ENCODE data around the gene LIME1. TPM values are rescaled to one million over a fixed set of nuclear protein-coding genes. Genes with fewer than 3 reads are reported as not detected.

The LIME1 gene
- total RNA-seq, 1 donor: 2.9 TPM

- Histone ChIP-seq H3K9me3 (ENCODE audit: low read depth, low read length) (no peaks in the 10 kb centered on the region), H3K27me3 (ENCODE audit: insufficient read depth, low read length) (no peaks in the 10 kb centered on the region), H3K4me1 (ENCODE audit: insufficient read depth, low read length) (no peaks in the 10 kb centered on the region), H3K36me3 (ENCODE audit: insufficient read depth, low read length) (no peaks in the 10 kb centered on the region), H2AFZ (ENCODE audit: low read length) (no peak overlapping the region), H3K4me2 (ENCODE audit: insufficient read depth, low read length) (no peak overlapping the region), H3K79me2 (ENCODE audit: insufficient read depth, low read length) (no peaks in the 10 kb centered on the region), H3K4me3 (ENCODE audit: insufficient read depth, low read length) (no peak overlapping the region), H4K20me1 (ENCODE audit: insufficient read depth, low read length) (no peaks in the 10 kb centered on the region), H3K27ac (ENCODE audit: low read depth, low read length) (no peak overlapping the region)
- DNase-seq (ENCODE audit: insufficient read length, low spot score, missing footprints): peak; percentile 80
- no peak for TF ChIP-seq CTCF (IDR thresholded peaks at IDR 0.05; ENCODE audit: extremely low read depth, low read depth, low read length)
Measured at GRCh38 chr20:63754008-63754407, 17.5 kb downstream of the LIME1 start.

DNA sequence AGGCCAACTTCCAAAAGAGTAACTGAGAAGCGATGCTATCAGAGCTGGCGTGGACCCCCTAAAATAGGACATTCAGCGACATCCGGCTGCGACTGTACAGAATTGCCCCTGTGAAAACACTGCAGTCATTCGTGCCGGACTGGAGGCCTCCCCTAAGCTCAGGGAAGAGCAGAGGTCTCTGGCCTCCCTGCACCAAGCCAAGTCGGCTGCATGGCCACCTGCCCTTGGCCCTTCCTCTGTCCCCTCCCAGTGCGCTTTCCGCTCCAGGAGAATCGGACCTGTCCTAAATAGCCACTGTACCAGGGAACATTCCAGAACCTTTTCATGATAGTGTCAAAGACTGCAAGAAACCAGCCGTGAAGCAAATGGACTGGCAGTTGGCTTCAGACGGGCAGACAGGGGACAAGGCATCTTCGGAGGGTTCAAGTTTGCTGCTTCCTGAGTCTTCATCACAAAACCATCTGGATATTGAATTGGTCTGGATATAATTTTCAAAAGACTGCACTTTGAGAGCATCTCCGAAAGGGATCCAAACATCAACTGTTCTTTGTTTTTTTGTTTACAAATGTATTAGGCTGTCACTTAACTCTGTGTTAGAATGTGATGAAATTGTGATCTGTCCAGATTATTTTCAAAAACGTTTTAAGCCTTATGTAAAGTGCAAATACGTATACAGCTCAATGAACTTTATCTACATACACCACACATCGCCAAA lies 19.6 kb downstream of the LIME1 start:
- Histone ChIP-seq H3K9me3 (ENCODE audit: low read depth, low read length) (no peaks in the 10 kb centered on the region), H3K79me2 (ENCODE audit: insufficient read depth, low read length) (no peaks in the 10 kb centered on the region), H3K4me1 (ENCODE audit: insufficient read depth, low read length) (no peaks in the 10 kb centered on the region), H2AFZ (ENCODE audit: low read length) (no peak overlapping the region), H3K27ac (ENCODE audit: low read depth, low read length) (no peak overlapping the region), H3K4me2 (ENCODE audit: insufficient read depth, low read length) (no peak overlapping the region), H3K36me3 (ENCODE audit: insufficient read depth, low read length) (no peaks in the 10 kb centered on the region), H3K4me3 (ENCODE audit: insufficient read depth, low read length) (no peak overlapping the region), H3K27me3 (ENCODE audit: insufficient read depth, low read length) (no peaks in the 10 kb centered on the region), H4K20me1 (ENCODE audit: insufficient read depth, low read length) (no peaks in the 10 kb centered on the region)
- TF ChIP-seq CTCF (IDR thresholded peaks at IDR 0.05; ENCODE audit: extremely low read depth, low read depth, low read length): no peak
- DNase-seq (ENCODE audit: insufficient read length, low spot score, missing footprints): peak; percentile 79

GRCh38 chr20:63756648-63756991 lies 20.2 kb downstream of the LIME1 start:
- TF ChIP-seq CTCF (IDR thresholded peaks at IDR 0.05; ENCODE audit: extremely low read depth, low read depth, low read length): no peak
- no peaks in the 10 kb centered on the region for H3K79me2 ChIP-seq (ENCODE audit: insufficient read depth, low read length)
- H3K4me2 ChIP-seq (ENCODE audit: insufficient read depth, low read length): no peak overlapping the region
- no peaks in the 10 kb centered on the region for H3K36me3 ChIP-seq (ENCODE audit: insufficient read depth, low read length)
- DNase-seq (ENCODE audit: insufficient read length, low spot score, missing footprints): peak; percentile 82
- no peaks in the 10 kb centered on the region for H4K20me1 ChIP-seq (ENCODE audit: insufficient read depth, low read length)
- H3K27me3 ChIP-seq (ENCODE audit: insufficient read depth, low read length): no peaks in the 10 kb centered on the region
- H3K4me3 ChIP-seq (ENCODE audit: insufficient read depth, low read length): no peak overlapping the region
- no peak overlapping the region for H2AFZ ChIP-seq (ENCODE audit: low read length)
- H3K4me1 ChIP-seq (ENCODE audit: insufficient read depth, low read length): no peaks in the 10 kb centered on the region
- no peak overlapping the region for H3K27ac ChIP-seq (ENCODE audit: low read depth, low read length)
- H3K9me3 ChIP-seq (ENCODE audit: low read depth, low read length): no peaks in the 10 kb centered on the region

GRCh38 chr20:63758152-63758551 lies 21.7 kb downstream of the LIME1 start:
- Histone ChIP-seq H3K27me3 (ENCODE audit: insufficient read depth, low read length) (no peaks in the 10 kb centered on the region), H2AFZ (ENCODE audit: low read length) (no peak overlapping the region), H3K9me3 (ENCODE audit: low read depth, low read length) (no peaks in the 10 kb centered on the region), H4K20me1 (ENCODE audit: insufficient read depth, low read length) (no peaks in the 10 kb centered on the region), H3K27ac (ENCODE audit: low read depth, low read length) (no peak overlapping the region), H3K4me3 (ENCODE audit: insufficient read depth, low read length) (no peak overlapping the region), H3K79me2 (ENCODE audit: insufficient read depth, low read length) (no peaks in the 10 kb centered on the region), H3K36me3 (ENCODE audit: insufficient read depth, low read length) (no peaks in the 10 kb centered on the region), H3K4me2 (ENCODE audit: insufficient read depth, low read length) (no peak overlapping the region), H3K4me1 (ENCODE audit: insufficient read depth, low read length) (no peaks in the 10 kb centered on the region)
- DNase-seq (ENCODE audit: insufficient read length, low spot score, missing footprints): peak; percentile 48
- TF ChIP-seq CTCF (IDR thresholded peaks at IDR 0.05; ENCODE audit: extremely low read depth, low read depth, low read length): no peak

Measured in osteoblast (primary cell).